NCI-H1930 (cell line): ENCODE data around the gene RCL1.

Experiments used
- DNase-seq, 2 experiments: peaks; one replicate each; lab custom pipeline; 2025; lab: John Stamatoyannopoulos, UW

RCL1 gene

GRCh38 chr9:4812858-4813257, 20.1 kb downstream of the RCL1 start:
- DNase-seq: no peak

- no peak for DNase-seq
These were observed 22.2 kb downstream of the RCL1 start for GRCh38 chr9:4814913-4815312.

- DNase-seq: no peak
These were observed 22.7 kb downstream of the RCL1 start for GRCh38 chr9:4815381-4815956.

- DNase-seq: no peak
These were observed 27.4 kb downstream of the RCL1 start for GRCh38 chr9:4820168-4820567.

- DNase-seq: no peak
These were observed 28.4 kb downstream of the RCL1 start for GRCh38 chr9:4821133-4821532.

- DNase-seq: no peak
These were observed 29.3 kb downstream of the RCL1 start for GRCh38 chr9:4822057-4822456.

GRCh38 chr9:4826417-4827166, 33.8 kb downstream of the RCL1 start:
- DNase-seq: no peak

- no peak for DNase-seq
These were observed 34.5 kb downstream of the RCL1 start for GRCh38 chr9:4827224-4827623.

GRCh38 chr9:4828761-4829160, 36.0 kb downstream of the RCL1 start:
- no peak for DNase-seq

GRCh38 chr9:4829969-4830368, 37.2 kb downstream of the RCL1 start:
- no peak for DNase-seq

GRCh38 chr9:4830699-4831098, 38.0 kb downstream of the RCL1 start:
- DNase-seq: no peak

- no peak for DNase-seq
These were observed 38.4 kb downstream of the RCL1 start for GRCh38 chr9:4831119-4831518.

GRCh38 chr9:4831944-4832343, 39.2 kb downstream of the RCL1 start:
- no peak for DNase-seq

- no peak for DNase-seq
These were observed 40.2 kb downstream of the RCL1 start for GRCh38 chr9:4832786-4833579.

GRCh38 chr9:4833781-4834560, 41.2 kb downstream of the RCL1 start:
- no peak for DNase-seq

- DNase-seq: no peak
These were observed 43.9 kb downstream of the RCL1 start for GRCh38 chr9:4836676-4837075.

GRCh38 chr9:4837261-4838188, 44.8 kb downstream of the RCL1 start:
- no peak for DNase-seq

- no peak for DNase-seq
These were observed 45.4 kb downstream of the RCL1 start for GRCh38 chr9:4838189-4838546.

GRCh38 chr9:4839470-4839912, 46.7 kb downstream of the RCL1 start:
- DNase-seq: no peak

GRCh38 chr9:4840018-4840417, 47.3 kb downstream of the RCL1 start:
- DNase-seq: no peak

GRCh38 chr9:4842213-4842612, 49.5 kb downstream of the RCL1 start:
- no peak for DNase-seq
